ENCODE measurements around the gene ANKH. TPM values are rescaled to one million over a fixed set of nuclear protein-coding genes. Genes with fewer than 3 reads are reported as not detected.
"Not testable (repeated sequence)": the region's sequence is repeated elsewhere in the genome, so short reads cannot be mapped to it uniquely, and the experiment has no call there.

Gene ANKH
- 39.1 and 43.6 TPM in 2 replicates for total RNA-seq

- intact Hi-C loops (cut with micrococcal nuclease), result loop anchor here (1.0 to 5.0 kb wide), 10 partner anchors 55 to 729 kb away; partner anchors contain the start of genes OTULIN, OTULINL and TRIO
Measured at GRCh38 chr5:14871214-14872069, at the start of gene ANKH. TSS of gene ANKH (minus strand) at chr5:14871778. CDS start at chr5:14871447, 331 bp downstream.

DNA sequence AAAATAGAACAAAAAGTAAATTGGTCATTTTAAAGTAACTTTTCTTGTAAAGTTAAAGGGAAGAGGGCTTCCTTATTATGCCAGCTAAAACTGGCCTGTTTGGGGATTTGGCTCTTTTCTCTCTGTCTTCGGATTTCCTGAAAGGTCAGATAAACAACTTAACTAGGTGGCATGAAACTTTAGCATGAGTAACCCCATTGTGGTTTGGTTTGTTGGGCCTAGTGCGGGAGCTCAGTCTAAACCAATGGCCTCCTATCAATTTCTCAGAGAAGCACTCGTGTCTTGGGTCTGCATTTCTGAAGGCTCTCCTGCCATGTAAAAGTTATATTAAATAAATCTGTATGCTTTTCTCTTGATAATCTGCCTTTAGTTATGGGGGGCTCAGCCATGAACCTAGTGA, 48.5 kb upstream of the ANKH start:
- intact Hi-C loops (cut with micrococcal nuclease), result no loop called here

GRCh38 chr5:14919106-14919505, 47.5 kb upstream of the ANKH start:
- intact Hi-C loops (cut with micrococcal nuclease), result not testable (repeated sequence)

DNA sequence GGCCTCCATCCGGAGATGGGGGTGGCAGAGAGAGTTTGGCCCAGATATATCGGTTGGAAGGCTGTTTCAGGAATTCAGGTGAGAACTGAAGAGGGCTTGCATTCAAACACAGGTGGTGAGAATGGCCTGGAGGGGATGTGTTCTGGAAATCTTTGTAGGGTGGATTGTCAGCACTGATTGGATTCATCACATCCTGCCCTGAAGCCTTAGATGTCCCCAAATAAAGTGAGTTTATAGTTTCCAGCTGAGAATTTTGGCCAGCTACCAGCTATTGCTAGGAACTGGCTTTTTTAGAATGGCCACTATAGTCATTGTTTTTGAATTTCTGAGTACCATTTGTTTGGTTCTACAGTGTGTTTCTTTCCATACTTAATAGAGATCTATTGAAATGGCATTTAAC, 46.1 kb upstream of the ANKH start:
- intact Hi-C loops (cut with micrococcal nuclease), result no loop called here

DNA sequence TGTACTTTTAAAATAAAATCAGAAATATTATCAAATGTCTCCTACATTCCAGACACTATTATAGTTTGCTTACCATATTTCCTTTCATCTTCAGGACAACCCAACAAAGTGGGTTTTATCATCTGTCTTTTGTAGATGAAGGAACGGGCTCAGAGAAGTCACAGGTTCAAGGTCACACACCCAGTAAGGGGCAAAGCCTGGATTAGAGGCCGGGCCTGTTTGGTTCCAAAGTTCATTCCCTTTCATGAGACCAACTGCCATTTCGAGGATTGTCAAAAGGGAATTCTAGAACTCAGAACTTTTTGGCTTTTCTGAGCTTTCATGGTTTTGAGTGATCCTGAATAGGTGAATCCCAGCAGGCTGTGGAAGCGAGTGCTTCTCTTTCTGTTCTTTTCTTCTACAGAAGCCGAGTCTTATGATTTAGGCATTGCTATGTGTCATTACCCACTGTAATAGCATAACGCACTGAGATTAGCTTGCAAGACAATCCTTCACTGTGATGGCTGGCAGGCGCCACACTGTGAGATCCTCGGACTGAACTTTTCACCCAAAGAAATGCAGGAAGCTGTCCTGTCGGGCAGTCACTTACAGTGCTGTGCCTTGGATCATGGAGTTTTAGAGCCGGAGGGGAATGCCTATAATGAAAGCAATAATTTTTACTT, 43.8 kb upstream of the ANKH start:
- intact Hi-C loops (cut with micrococcal nuclease), result no loop called here

DNA sequence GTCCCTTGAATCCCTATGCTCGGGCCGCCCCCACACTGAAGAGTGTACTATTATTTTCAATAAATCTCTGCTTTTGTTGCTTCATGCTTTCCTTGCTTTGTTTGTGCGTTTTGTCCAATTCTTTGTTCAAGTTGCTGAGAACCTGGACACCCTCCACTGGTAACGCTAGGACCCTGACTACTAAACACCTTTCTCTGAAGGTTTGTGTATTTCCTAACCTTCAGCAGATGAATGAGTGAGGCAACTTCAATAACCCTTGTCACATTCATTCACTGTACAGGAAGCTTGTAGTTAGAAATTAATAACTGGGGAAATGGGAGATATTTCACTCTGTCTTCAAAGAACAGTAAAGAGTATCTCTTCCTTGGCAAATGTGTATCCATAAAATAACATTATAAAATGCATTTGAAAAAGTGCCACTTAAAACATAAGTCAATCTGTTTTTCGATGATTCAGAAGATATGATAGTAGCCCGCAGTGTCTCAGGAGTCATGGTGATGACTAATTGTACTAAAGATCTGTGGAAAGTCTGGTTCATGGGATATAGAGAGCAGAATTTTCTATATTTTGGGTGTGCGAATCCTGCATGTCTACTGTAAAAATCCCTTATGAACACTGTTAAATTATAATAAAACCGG, 43.2 kb upstream of the ANKH start:
- intact Hi-C loops (cut with micrococcal nuclease), result no loop called here

- intact Hi-C loops (cut with micrococcal nuclease), result no loop called here
Measured at GRCh38 chr5:14914193-14914592, 42.6 kb upstream of the ANKH start.

- intact Hi-C loops (cut with micrococcal nuclease), result no loop called here
Measured at GRCh38 chr5:14913096-14913495, 41.5 kb upstream of the ANKH start.

DNA sequence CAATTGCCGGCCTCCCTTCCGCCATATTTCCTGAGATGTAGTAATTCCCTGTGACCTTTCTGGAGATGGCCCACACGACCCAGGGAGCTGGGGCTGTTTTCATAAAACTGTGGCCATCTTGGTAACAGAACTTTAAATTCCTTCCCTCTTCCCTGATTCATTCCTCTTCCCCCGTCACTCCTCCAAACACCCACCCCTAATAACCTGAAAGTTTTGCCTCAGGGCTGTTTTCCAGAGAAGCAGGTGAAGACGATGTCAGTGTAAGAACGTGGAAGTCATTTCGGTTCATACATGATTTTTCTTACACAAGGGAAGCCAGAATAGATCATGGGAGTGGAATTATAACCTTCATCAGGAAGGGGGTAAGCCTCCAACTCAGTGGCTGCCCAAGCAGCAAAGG, 40.6 kb upstream of the ANKH start:
- intact Hi-C loops (cut with micrococcal nuclease), result no loop called here

GRCh38 chr5:14909369-14909768, 37.8 kb upstream of the ANKH start:
- intact Hi-C loops (cut with micrococcal nuclease), result no loop called here

DNA sequence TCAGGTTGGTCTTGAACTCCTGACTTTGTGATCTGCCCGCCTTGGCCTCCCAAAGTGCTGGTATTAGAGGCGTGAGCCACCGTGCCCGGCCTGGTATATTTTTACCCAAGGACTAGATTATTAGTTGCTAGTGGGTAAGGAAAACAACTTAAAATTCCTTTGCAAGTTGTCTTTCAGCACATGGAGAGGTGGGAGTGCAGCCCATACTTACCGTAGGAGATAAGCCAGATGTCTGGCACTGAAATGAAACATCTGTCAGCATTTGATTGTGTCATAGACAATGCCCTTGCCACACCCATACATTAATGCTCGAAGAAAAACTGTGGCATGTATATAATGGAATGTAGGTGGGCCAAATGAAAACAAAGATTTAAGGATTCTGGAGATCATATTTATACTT, 36.6 kb upstream of the ANKH start:
- intact Hi-C loops (cut with micrococcal nuclease), result no loop called here

DNA sequence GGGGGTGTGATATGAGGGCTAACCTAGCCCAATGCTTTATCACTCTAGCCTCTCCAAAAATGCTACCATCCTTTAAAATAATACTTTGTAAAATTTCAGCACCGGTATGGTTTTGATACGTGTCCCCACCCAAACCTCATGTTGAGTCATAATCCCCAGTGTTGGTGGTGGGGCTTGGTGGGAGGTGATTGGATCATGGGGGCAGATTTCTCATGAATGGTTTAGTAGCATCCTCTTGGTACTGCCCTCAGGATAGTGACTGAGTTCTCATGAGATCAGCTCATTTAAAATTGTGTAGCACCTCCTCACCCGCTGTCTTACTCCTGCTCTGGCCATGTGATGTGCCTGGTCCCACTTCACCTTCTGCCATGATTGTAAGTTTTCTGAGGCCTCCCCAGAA, 35.0 kb upstream of the ANKH start:
- intact Hi-C loops (cut with micrococcal nuclease), result no loop called here

DNA sequence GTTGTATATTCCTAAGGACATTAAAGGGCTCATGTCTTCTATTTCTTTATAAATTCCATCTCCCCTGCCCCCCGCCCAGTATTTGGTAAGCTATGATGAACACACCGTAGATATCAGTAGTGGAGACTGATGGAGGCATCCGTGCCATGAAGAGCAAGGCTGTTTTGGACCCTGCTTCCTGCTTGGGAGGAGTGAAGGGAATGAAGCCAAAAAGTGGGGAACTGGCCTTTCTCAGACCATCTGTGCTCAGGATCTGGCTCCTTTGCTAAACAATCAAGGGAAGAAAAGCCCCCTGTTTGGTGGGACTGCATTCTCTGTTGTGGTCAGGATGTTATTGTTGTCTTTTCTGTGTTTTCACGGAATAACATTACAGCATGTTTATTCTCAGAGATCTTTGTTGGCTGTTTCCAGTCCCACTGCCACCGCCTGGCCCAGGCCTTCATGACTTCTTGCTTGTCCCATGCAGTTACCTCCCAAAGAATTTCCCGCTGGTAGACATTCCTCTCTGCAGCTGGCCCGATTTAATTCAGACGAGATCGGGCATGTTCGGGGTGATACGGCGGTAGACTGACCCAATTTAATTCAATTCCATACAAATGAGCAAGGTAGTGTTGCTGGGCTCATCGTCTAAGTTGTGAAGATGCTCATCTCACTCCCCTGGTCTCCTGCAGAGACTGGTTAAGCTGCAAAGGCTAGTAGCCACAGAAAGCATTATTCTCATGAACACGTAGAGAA, 31.4 kb upstream of the ANKH start:
- intact Hi-C loops (cut with micrococcal nuclease), result no loop called here

GRCh38 chr5:14901462-14902051, 30.0 kb upstream of the ANKH start:
- intact Hi-C loops (cut with micrococcal nuclease), result no loop called here

- intact Hi-C loops (cut with micrococcal nuclease), result no loop called here
Measured at GRCh38 chr5:14900693-14901461, 29.3 kb upstream of the ANKH start.

DNA sequence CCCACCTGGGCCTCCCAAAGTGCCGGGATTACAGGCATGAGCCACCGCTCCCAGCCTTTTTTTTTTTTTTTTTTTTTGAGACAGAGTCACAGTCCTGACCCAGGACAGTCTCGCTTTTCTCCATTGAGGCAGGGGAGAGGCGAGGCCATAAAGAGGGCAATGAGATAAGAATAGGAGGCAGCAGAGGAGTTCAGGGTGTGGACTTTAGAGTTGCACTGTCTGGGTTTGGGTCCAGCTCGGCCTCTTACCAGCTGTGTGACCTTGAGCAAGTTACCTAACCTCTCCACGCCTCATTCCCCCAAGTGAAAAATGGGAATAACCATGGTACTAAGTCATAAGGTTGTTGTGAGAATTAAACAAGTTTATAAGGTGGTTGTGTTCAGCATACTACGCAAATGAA, 24.6 kb upstream of the ANKH start:
- intact Hi-C loops (cut with micrococcal nuclease), result no loop called here

DNA sequence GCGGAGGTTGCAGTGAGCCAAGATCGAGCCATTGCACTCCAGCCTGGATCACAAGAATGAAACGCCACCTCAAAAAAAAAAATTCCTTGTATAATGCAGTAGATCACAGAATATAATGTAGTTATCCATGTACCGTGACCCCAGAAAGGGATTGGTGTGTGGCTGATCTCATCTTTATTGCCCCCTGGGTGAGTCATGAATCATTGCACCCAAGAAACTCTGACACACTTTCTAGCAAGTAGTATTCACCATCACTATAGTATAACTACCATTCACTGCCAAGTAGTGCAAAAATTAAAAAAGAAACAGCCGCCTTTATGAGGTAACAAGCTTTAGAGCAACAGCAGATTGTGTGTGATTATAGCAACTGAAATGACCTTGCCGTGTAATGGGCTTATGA, 23.7 kb upstream of the ANKH start:
- intact Hi-C loops (cut with micrococcal nuclease), result no loop called here

- intact Hi-C loops (cut with micrococcal nuclease), result no loop called here
Measured at GRCh38 chr5:14894748-14895147, 23.2 kb upstream of the ANKH start.

DNA sequence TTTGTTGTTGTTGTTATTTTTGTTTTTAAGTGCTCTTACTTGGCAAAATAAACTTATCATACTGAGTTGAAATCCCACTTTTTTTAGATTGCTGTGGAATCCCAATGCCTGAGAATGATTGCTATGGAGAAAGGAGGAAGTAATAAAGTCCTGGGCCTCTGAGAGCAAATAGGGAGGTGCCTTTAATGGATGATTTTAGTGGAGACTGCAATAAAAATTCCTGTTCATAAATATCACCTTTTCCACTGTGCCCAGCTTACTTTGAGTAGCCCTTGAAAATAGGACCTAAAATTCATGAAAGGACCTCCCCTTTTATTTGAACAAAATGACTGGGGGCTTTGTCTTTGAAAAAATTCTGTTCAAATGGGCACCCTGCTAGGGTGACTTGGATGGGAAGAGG, 21.8 kb upstream of the ANKH start:
- intact Hi-C loops (cut with micrococcal nuclease), result no loop called here

GRCh38 chr5:14890846-14891245, 19.3 kb upstream of the ANKH start:
- intact Hi-C loops (cut with micrococcal nuclease), result no loop called here

Measured in T-helper 1 cell treated with Interleukin-12 subunit alpha and Interleukin-12 subunit beta and Interleukin-4 antibody, amounts not matched to agents 30 ng/mL and 1 ng/mL, for 36 hours (primary cell).